Activated CD4-positive, alpha-beta T cell treated with anti-CD3 and anti-CD28 coated beads, Interleukin-2, amount 50 U/mL, for 24 hours (primary cell): ENCODE measurements around the gene GCN1.
A peak's percentile ranks its signal among the peaks of the same experiment; 100 is the strongest.

Experiments used
- DNase-seq, 2 donors: peaks; one replicate each; pipeline ENCODE4 v3.0.0-alpha.2; 2020; ENCODE audit warnings: low read depth in 1 of 2, low spot score in 1 of 2

GCN1 gene

DNA sequence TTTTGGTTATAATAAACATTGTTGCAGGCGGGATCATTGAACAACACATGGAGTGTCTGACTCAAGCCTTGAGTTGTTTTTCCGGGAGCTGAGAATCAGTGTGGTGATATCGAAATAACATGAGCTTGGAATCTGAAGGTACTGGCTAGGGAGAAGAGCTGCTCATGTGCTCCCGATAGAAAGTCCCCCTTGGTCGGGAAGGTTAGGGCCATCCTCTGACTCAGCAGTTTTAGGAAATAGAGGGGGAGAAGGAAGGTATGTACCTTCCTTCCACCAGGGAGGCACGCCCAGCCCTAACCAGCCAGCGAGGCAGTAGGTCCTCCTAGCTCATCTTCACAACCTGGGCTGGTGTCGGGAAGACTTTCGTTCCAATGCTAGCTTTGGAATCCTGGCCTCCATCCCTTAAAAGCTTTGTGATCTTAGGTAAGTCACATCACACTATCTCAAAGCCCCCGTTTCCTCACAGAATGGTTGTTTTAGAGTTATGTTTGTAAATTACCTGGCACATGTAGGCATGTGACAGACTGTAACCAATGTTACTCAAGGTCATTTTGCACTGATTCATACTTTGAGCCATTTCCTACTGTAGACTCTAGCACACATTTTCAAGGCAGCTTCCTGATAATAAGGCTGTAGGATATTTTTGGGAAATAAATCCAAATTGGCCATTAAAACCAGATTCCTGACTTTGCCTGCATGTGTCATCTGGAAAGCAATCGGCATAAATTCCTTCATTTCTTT is 76.0 kb downstream of the GCN1 start:
- DNase-seq, result no peak

DNA sequence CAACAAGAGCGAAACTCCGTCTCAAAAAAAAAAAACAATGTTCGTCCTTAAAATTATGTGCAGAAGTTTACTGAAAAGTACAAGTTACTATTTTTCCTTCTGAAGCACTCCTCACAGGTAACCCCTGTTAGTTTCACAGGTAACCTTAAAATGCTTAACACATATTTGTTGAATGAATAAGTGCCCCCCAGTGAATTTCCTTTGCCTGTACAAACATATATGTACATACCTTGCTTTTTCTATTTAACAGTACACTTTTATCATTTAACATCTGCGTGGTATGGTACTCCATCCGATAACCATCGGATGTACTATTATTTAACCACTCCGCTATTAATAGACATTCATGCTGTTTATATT is 76.6 kb downstream of the GCN1 start:
- DNase-seq, result no peak

DNA sequence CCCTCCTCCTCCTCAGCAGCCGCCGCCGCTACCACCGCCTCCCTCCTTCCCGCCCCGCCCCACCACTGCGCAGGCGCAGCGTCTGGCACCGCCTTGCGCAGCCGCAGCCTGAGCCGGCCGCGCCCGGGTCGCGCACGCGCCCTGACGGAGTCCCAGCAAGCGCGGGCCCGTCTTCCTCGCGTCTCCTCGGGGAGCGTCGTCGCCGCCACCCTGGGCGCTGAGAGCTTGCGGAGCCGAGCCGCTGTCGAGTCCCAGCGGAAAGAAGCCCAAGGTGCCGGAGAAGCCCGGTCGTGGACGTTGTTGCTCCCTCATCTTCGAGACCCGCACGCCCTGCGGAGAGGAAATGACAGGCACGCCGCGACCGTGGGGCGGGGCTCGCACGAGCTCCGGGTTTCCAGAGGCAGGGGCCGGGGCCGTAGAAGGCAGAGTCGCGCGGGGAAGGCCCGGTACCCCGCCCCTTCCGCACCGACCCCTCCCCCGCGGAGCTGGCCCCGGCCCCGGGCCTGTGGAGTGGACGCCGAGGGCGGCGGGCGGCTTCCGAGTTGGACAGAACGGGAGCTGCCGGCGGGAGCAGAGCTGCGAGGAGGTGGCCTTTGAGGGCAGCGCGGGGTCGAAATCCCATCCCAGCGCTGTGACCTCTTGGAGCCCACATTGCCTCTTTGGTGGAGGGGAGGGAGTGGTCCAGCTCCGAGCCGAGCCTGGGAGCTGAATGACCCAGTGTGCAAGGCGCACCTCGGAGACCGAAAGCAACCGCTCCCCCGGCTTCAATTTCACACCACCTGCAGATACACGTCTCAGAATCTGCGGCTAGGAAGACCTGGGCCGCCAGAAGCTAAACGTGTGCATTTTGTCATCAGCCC is 77.5 kb downstream of the GCN1 start:
- peak; percentile 94 to 96 for DNase-seq

DNA sequence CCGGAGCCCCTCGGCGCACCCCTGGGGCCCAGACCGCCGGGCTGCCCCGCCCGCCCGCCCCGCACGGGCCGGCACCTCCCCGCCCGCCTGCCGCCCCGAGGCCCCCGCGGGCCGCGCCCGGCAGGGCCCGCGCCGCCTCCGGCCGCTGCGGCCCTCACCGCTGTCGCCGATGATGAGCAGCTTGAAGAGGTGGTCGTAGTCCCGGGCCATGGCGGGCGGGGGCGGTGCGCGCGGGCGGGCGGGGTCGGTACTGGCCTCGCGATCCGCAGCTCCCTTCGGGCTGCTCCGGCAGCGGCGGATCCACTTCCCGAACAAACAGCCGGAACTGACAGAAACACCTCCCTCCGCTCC is 78.1 kb downstream of the GCN1 start, which contains the start of gene RAB35:
TSS of gene RAB35 (minus strand) at position 313 of the 351 bp plus-strand sequence. CDS start at position 210, 103 bp downstream.
- no peak for DNase-seq

DNA sequence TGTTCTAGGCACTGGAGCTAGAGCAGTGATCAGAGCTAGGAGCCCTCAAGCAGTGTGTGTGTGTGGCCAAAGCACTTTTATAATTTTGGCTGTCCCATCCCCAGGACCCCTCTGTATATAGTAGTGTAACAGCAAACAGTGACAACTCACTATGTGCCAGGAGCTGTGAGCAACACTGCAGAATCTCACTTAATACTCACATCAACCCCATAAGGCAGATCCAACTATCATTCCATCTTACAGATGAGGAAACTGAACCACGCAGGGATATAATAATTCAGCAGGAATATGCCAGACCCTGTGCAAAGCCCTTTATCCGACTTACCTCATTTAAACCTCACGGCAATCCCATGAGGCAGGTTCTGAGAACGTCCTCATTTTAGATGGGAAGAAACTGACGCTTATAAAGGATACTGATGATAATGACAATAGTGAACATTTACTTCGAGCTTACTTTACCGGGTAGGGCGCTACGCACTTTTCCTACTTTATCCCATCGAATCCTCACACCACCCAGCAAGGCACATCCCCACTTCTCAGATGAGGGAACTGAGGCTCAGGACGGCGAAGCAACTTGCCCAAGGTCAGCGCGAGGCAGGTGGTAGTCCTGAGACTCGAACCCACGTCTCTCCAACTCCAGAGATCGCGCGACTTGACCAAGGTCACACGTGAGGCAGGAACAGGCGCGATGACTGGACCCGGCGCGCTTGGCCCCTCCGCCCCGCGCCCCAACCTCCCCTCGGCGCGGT is 78.6 kb downstream of the GCN1 start:
- no peak for DNase-seq

DNA sequence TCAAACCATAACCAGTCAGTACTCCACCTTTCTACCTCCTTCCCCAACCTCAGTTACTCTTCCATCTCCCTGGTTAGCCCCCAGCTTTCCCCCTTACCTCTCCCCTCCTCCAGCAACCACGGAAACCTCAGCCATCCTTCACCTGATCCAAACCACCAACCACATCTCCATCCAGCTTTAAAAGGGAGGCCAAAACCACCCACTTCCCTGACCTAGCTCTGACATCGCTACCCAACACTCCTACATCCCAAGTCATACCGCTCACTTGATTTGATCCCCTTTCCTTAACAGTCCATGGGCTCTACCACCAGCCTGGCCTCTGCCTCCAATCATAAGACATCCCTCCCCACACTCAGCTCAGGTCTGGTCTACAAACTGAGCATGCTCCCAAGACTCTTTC is 79.4 kb downstream of the GCN1 start:
- no peak for DNase-seq

DNA sequence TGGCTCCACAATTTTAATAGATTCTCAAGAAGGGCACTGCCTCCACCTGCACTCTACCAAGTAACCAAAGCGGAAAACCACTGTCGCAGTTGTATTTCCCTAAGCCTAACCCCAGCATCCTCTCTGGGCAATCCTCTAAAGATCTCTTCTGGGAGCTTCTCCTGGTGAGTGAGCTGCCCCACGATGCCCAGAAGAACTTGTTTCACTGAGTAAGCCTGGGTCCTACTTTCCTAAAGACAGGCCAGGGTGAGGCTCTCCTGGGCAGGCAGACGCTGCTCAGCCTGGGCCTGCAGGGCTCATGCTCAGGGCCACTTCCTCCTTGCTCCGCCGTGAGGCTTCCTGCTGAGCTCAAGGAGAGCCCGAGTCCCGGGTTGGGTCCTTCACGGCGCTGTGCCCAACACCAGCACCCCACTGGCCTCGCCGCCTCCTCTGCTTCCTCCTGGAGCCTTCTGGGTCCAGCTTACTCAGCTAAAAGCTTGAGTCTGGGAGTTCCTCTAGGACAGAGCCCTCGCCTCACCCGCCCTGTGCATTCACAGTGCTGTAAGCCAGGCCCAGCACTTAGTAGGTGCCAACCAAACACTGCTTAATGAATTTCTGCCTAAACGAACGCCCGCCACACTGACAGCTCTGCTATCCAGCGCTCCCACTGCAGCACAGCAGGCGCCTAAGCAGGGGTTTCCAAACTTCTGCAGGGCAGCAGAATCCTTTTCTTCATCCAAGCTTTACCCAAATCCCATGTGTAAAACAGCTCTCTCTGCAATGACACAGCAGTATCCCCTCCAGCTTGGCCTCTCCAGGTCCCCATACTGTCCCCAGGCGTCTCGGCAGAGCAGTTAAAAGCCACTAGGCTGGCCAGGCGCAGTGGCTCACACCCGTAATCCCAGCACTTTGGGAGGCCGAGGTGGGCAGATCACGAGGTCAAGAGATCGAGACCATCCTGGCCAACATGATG is 83.7 kb downstream of the GCN1 start:
- DNase-seq, result peak in 1 of 2 donors; percentile 37

DNA sequence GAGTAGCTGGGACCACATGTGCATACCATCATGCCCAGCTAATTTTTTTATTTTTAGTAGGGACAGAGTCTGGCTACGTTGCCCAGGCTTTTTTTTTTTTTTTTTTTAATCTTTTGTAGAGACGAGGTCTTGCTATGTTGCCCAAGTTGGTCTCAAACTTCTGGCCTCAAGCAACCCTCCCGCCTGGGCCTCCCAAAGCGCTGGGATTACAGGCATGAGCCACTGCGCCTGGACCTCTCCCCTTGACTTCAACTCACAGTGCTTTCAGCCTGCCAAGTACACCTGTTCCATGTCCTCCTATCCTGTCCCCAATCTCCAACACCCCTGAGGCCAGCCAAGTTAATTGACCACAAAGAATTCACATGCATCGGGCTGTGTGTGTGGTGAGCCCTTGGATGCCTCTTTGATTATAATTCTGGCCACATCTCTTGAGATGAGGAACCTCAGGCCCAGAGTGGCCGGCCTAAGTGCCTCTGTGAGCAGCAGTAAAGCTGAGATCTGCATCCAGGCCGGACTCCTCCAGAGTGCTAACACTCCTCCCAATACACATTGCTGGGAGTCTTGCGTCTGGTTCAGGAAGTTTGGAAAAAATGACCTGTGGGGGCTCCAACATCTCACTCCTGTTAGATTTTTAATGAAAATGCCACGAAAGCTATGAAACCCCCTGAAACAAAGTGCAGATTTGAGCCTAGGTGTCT is 84.8 kb downstream of the GCN1 start:
- no peak for DNase-seq

DNA sequence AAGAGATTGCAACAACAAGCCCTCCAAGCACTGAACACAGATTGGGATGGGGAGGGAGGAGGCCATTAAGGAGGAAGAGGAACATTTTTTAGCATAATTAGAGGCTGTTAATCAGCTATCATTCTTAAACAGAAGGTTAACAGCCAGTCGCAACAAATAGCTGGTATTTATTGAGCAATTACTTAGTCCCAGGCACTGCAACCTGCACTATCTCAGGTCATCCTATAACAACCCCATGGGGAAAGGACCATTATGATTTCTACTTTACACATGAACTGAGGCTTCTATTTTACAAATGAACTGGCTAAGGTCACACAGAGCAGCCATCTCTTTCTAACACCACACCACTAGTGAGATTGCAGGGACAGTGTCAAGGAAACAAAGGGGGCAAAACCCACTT is 88.4 kb downstream of the GCN1 start:
- DNase-seq, result no peak

DNA sequence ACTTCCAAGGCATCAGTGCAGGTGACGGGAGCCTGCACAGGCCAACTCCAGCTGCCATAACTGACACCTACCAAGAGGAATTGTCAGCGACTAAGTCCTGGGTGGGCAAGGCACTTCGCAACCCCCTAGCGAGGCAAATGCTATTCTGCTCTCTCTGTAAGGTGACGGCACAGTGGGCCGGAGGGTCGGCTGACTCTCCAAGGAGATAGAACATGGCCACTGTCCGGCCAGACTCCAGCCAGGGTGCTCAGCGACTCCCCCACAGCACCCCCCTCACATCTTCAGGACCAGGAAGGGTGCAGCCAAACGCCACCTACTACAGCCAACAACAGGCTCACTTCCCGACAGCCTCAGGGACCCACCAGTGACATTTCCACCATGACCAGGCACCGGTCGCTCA is 91.1 kb downstream of the GCN1 start:
- no peak for DNase-seq

DNA sequence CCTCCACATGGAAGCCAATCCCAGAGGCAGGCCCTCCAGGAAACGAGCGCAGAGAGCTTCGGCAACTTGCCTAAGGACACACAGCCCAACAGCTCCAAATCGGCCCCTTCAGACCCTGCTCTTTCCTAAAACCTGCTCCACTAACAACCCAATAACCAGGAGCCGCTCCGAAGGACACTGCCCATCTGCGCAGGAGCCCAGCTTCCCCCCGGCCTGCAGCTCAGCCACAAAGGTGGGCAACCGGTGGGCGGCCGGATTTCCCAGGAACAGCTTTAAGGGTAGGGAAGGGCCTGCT is 91.5 kb downstream of the GCN1 start:
- no peak for DNase-seq

DNA sequence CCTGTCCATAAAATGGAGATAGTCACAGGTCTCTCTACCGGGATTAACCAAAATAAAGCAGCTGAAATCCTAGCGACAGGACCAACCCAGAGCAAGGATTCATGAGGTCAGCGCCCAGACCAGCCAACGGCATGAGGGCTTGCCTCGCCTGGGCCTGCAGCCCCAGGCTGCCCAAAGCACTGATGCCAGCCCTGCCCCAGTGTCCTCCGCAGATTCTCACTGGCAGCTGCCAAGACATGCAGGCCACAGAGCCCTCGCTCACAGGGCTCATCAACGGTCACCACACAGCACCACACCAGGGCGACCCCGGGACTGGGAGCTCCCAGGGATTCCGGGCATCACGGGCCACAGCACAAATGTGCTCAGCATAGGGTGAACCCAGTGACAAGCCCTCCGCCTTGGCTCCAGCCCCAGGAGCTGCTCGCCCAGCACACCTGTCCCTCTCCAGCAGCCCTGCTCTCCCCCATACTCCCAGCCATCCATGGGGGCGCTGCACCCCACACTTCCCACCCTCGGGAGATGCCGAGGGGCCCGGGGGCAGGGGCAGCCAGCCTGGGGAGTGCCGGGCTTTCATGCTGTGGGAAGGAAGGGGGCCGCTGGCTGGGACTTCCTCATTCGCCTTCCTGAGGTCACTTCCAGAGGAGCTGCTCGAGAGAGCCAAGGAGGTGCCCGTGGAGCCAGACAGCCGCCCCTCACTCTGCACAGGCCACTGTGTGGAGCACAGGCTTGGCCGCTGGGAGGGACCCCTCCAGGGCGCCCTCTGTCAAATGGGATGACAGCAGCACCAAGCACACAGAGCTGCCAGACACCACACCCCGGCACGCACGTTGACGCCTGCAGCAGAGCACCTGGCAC is 92.1 kb downstream of the GCN1 start:
- no peak for DNase-seq

DNA sequence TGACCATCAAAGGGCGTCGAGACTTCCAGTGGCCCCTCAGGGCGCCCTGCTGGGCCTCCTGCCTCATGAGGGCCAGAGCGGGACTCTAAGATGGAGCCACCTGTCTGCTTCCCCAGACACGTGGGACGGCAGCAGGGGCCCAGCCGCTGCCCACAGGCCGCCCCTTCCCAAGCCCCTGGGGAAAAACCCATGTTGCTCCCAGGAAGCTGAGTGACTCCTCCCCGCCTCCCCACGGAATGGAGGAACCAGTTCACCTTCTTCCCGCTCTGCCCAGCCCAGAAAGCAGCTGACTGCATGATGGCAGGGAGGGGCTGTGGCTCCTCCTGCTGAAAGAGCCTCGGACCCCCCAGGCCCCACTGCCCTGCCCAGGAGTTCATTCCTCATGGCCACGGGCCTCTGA is 92.9 kb downstream of the GCN1 start:
- no peak for DNase-seq

DNA sequence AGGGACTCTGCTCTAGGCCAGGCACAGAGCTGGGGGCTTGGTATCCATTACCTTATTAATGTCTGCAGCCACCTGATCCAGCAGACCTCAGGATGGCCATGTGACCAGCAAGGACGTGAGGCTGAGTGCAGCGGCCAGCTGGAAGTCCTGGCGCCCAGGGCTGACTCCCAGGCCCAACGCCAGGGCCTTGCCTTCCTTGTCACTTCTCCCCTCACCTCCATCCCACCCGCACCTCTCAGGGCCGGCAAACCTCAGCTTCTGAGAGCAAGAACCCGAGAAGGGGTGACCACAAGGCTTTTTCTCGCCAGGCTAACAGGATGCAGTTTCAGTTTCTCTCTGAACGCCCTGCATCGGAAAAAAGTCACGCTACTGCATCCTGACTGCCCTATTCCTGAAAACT is 93.3 kb downstream of the GCN1 start:
- no peak for DNase-seq

DNA sequence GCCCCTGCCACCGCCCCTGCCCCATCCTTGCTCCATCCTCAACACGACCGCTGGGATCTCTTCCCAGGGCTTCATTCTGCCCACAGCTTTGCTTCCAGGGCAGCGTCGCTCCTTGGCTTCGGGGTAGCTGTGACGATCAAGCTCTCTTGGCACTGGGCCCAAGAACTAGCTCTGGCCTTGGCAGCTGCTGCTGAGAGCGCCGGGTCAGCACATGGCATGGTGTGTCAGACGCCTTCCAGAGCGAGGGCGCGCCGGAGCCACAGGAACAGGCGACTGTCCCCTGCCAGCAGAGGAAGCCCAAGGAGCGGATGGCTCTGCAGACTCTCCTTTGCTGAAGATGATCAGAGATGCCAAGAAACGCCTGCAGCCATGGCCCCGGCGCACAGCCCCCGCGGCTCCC is 93.9 kb downstream of the GCN1 start:
- no peak for DNase-seq

DNA sequence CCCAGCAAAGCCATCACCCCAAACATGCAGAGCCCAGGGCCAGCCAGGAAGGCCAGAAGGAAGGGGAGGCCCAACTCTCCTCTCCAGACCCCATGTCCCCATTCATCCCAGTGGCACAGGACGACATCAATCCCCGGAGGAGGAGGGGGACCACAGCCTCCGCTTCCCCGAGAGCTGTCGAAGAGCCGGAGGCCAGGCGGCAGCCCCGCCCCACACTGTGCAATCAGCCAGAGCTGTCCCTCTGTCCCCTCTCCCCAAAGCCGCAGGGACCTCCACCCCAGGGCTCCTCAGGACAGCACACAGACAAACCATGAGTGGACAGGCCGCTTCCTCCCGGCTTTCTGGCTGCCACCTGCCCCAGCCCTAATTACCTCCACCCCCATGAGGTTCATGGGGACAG is 94.8 kb downstream of the GCN1 start:
- DNase-seq, result no peak

DNA sequence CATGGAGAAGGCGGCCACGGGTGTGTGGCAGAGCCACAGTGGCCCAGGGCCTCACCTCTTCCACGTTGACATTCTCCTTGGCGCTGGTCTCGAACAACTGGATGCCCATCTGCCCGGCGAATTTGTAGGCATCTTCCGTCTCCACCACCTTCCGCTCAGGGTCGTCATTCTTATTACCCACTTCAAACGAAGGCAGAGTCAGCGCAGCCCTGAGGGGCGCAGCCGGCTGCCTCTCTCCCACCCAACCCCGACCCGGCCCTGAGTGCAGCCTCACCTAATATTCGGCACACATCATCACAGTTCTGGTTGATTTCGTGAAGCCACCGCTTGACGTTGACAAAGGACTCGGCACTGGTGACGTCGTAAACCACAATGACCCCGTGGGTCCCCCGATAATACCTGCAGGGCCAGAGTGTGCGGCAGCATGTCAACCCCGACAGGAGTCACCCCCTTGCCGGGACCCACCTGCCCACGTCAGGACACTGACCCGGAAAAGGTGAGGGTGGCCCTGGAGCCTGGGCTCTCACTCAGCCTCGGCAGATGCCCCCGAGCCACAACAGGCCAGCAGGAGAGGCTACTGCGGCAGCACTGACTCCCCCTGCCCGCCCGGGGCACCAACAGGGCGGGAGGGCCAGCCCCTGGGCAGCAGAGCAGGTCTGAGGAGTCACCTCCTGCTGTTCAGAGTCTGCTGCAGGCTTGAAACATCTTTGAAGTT is 95.6 kb downstream of the GCN1 start:
- no peak for DNase-seq

DNA sequence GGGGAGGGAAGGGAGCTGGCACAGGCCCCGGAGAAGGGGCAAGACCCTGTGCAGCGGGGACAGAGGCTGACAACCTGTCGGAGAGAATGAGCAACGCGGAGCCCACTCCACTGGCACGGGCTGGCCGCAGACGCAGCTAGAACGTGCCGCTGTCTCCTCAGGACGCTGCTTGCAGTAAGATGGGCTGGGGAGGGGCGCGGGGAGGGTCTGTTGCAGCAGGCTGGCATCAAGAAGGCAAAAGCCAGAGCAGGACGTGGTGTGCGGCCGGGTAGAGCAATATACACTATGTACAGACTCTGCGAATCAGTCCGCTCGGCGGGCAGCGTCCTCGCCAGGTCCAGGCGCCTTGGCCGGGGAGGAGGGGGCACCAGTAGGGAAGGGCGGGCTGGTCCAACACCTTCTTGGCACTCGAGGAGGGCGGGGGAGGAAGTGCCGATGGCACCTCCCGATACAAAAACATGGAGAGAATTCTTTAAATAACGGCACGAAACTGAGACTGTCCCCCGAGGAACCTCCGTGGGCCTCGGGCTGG is 97.8 kb downstream of the GCN1 start:
- no peak for DNase-seq

DNA sequence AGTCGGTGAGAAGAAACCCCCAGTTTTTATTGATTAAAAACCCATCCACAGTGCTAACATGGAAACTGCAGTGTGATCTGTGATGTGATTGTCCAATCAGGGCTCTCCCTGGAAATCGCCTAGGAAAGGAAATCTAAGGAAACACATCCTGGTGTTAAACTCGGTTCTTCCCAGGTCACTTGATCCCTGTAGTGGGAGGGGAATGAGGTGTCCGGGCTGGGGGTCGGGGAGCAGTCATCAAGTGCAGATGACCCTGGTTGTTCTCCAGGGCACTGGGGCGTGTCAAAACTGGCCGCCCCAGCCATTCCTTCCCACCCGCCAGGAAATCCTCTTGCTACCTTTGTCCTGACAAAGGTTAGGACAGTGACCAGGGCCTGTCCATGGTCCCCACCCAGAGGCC is 98.8 kb downstream of the GCN1 start:
- no peak for DNase-seq
